ENCODE data around the gene SPARC.

Gene SPARC

DNA sequence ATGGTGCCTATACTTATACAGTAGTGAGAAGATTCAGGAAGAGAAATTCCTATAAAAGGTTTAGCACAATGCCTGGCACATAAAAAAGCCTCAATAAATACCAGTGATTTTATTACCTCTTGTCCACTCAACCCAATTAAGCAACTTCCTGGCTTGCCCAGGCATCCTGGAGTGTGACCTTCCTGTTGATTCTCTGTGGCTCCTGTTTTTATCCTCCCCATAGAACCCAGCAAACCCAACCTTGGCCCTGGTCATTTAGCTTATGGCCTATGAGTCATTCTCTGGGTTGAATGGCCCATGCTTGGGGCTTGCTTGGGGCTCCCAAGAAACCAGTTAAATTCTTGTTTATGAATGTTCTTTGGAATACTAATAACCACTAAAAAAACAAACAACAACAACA lies 21.4 kb upstream of the SPARC start:
- H4K8ac ChIP-seq (ENCODE audit: low read depth, low read length) = no peak overlapping the region
- no peak overlapping the region for H3K4ac ChIP-seq (ENCODE audit: low read depth, low read length)
- no peak overlapping the region for H3K4me3 ChIP-seq (ENCODE audit: low read depth, low read length)
- peaks cover 2% of the 10 kb centered on the region for H3K9me3 ChIP-seq (ENCODE audit: insufficient read depth, low read depth, low read length)
- H3K27me3 ChIP-seq (ENCODE audit: insufficient read depth, low read length) = no peaks in the 10 kb centered on the region
- H4K91ac ChIP-seq (ENCODE audit: low read depth, low read length) = no peak overlapping the region
- no peak overlapping the region for H3K14ac ChIP-seq (ENCODE audit: low read length)
- H3K4me2 ChIP-seq (ENCODE audit: low read length) = no peak overlapping the region
- H2BK12ac ChIP-seq (ENCODE audit: low read length) = no peak overlapping the region
- no peaks in the 10 kb centered on the region for H3K79me1 ChIP-seq (ENCODE audit: low read length)
- H2AFZ ChIP-seq (ENCODE audit: insufficient read depth, low read length, poor library complexity) = no peak overlapping the region
- H3K23ac ChIP-seq (ENCODE audit: low read length) = no peak overlapping the region
- DNase-seq = no peak
- no peak overlapping the region for H4K12ac ChIP-seq (ENCODE audit: low read depth, low read length)
- H2BK5ac ChIP-seq (ENCODE audit: low read depth, low read length, poor library complexity) = no peak overlapping the region
- H3K9ac ChIP-seq (ENCODE audit: low read length) = no peak overlapping the region
- H3K79me2 ChIP-seq (ENCODE audit: control insufficient read depth, insufficient read depth, low read length, poor library complexity) = no peaks in the 10 kb centered on the region
- no peak overlapping the region for H3K18ac ChIP-seq (ENCODE audit: low read length)
- no peaks in the 10 kb centered on the region for H3K36me3 ChIP-seq (ENCODE audit: control insufficient read depth in 1 of 2, insufficient read depth in 2 of 2, low read length in 2 of 2)
- no peak overlapping the region for H2AK5ac ChIP-seq (ENCODE audit: low read length)
- peaks cover 0 to 3% of the 10 kb centered on the region in 2 experiments for H3K4me1 ChIP-seq (ENCODE audit: control insufficient read depth in 1 of 2, insufficient read depth in 2 of 2, low read length in 2 of 2)
- no peak overlapping the region for H3K27ac ChIP-seq (ENCODE audit: low read depth, low read length)
- no peak overlapping the region for H2BK120ac ChIP-seq (ENCODE audit: insufficient read depth, low read length, poor library complexity)

GRCh38 chr5:151707567-151707966 lies 20.9 kb upstream of the SPARC start:
- WGBS (ENCODE audit: extremely low coverage, insufficient coverage, insufficient read length) = no CpG with 5 or more reads among the region's 2 CpGs
- H3K79me1 ChIP-seq (ENCODE audit: low read length) = no peaks in the 10 kb centered on the region

DNA sequence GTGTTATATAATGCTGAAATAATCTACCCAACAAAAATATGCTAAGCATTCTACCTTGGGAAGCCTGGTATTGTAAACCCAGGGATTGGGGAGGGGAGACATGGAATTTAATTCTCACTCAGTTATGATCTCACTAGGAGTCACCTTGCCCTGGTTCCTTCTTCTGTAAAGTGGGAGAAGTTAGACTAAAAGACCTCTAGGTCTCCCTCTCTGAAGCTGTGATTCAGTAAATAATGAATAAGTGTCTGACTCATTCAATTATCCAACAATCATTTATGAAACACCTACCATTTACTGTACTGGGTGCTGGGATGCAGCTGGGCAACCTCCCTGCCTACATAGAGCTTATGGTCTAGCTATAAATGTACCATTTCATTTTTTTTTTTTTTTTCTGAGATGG lies 20.2 kb upstream of the SPARC start:
- H2AK5ac ChIP-seq (ENCODE audit: low read length) = no peak overlapping the region
- no peaks in the 10 kb centered on the region for H3K27me3 ChIP-seq (ENCODE audit: insufficient read depth, low read length)
- H3K4me3 ChIP-seq (ENCODE audit: low read depth, low read length) = no peak overlapping the region
- H4K8ac ChIP-seq (ENCODE audit: low read depth, low read length) = no peak overlapping the region
- no peak overlapping the region for H2AFZ ChIP-seq (ENCODE audit: insufficient read depth, low read length, poor library complexity)
- H4K12ac ChIP-seq (ENCODE audit: low read depth, low read length) = no peak overlapping the region
- no peak overlapping the region for H3K9ac ChIP-seq (ENCODE audit: low read length)
- no peaks in the 10 kb centered on the region for H3K79me2 ChIP-seq (ENCODE audit: control insufficient read depth, insufficient read depth, low read length, poor library complexity)
- H4K91ac ChIP-seq (ENCODE audit: low read depth, low read length) = no peak overlapping the region
- H2BK12ac ChIP-seq (ENCODE audit: low read length) = no peak overlapping the region
- no peak for DNase-seq
- no peak overlapping the region for H3K23ac ChIP-seq (ENCODE audit: low read length)
- H3K4me1 ChIP-seq (ENCODE audit: control insufficient read depth in 1 of 2, insufficient read depth in 2 of 2, low read length in 2 of 2) = peaks cover 0 to 3% of the 10 kb centered on the region in 2 experiments
- H3K36me3 ChIP-seq (ENCODE audit: control insufficient read depth in 1 of 2, insufficient read depth in 2 of 2, low read length in 2 of 2) = no peaks in the 10 kb centered on the region
- no peak overlapping the region for H3K4ac ChIP-seq (ENCODE audit: low read depth, low read length)
- peaks cover 3% of the 10 kb centered on the region for H3K79me1 ChIP-seq (ENCODE audit: low read length)
- H3K4me2 ChIP-seq (ENCODE audit: low read length) = no peak overlapping the region
- no peak overlapping the region for H3K18ac ChIP-seq (ENCODE audit: low read length)
- H3K9me3 ChIP-seq (ENCODE audit: insufficient read depth, low read depth, low read length) = peaks cover 2% of the 10 kb centered on the region
- H2BK5ac ChIP-seq (ENCODE audit: low read depth, low read length, poor library complexity) = no peak overlapping the region
- no peak overlapping the region for H3K27ac ChIP-seq (ENCODE audit: low read depth, low read length)
- no peak overlapping the region for H3K14ac ChIP-seq (ENCODE audit: low read length)
- no peak overlapping the region for H2BK120ac ChIP-seq (ENCODE audit: insufficient read depth, low read length, poor library complexity)

More at GRCh38 chr5:151707567-151707966, 20.9 kb upstream of the SPARC start:
- Histone ChIP-seq H4K91ac (ENCODE audit: low read depth, low read length) (no peak overlapping the region), H3K27ac (ENCODE audit: low read depth, low read length) (no peak overlapping the region), H4K12ac (ENCODE audit: low read depth, low read length) (no peak overlapping the region), H3K4me1 (ENCODE audit: control insufficient read depth in 1 of 2, insufficient read depth in 2 of 2, low read length in 2 of 2) (peaks cover 0 to 3% of the 10 kb centered on the region in 2 experiments), H3K14ac (ENCODE audit: low read length) (no peak overlapping the region), H2BK5ac (ENCODE audit: low read depth, low read length, poor library complexity) (no peak overlapping the region), H3K4ac (ENCODE audit: low read depth, low read length) (no peak overlapping the region), H3K79me2 (ENCODE audit: control insufficient read depth, insufficient read depth, low read length, poor library complexity) (no peaks in the 10 kb centered on the region), H3K4me2 (ENCODE audit: low read length) (no peak overlapping the region), H3K18ac (ENCODE audit: low read length) (no peak overlapping the region), H4K8ac (ENCODE audit: low read depth, low read length) (no peak overlapping the region), H3K9me3 (ENCODE audit: insufficient read depth, low read depth, low read length) (peaks cover 2% of the 10 kb centered on the region), H3K36me3 (ENCODE audit: control insufficient read depth in 1 of 2, insufficient read depth in 2 of 2, low read length in 2 of 2) (no peaks in the 10 kb centered on the region), H3K23ac (ENCODE audit: low read length) (no peak overlapping the region), H3K4me3 (ENCODE audit: low read depth, low read length) (peak overlapping the region; percentile 50), H2BK12ac (ENCODE audit: low read length) (no peak overlapping the region), H2AK5ac (ENCODE audit: low read length) (no peak overlapping the region), H2BK120ac (ENCODE audit: insufficient read depth, low read length, poor library complexity) (no peak overlapping the region), H3K9ac (ENCODE audit: low read length) (no peak overlapping the region), H2AFZ (ENCODE audit: insufficient read depth, low read length, poor library complexity) (no peak overlapping the region), H3K27me3 (ENCODE audit: insufficient read depth, low read length) (no peaks in the 10 kb centered on the region)
- DNase-seq = peak in 1 of 2 donors; percentile 28

GRCh38 chr5:151703780-151704179 lies 17.1 kb upstream of the SPARC start:
- Histone ChIP-seq H3K23ac (ENCODE audit: low read length) (no peak overlapping the region), H2BK12ac (ENCODE audit: low read length) (no peak overlapping the region), H2AK5ac (ENCODE audit: low read length) (no peak overlapping the region), H3K27ac (ENCODE audit: low read depth, low read length) (no peak overlapping the region), H3K9ac (ENCODE audit: low read length) (no peak overlapping the region), H3K36me3 (ENCODE audit: control insufficient read depth in 1 of 2, insufficient read depth in 2 of 2, low read length in 2 of 2) (no peaks in the 10 kb centered on the region), H3K79me2 (ENCODE audit: control insufficient read depth, insufficient read depth, low read length, poor library complexity) (peaks cover 4% of the 10 kb centered on the region), H2BK120ac (ENCODE audit: insufficient read depth, low read length, poor library complexity) (no peak overlapping the region), H4K8ac (ENCODE audit: low read depth, low read length) (no peak overlapping the region), H3K4me1 (ENCODE audit: control insufficient read depth in 1 of 2, insufficient read depth in 2 of 2, low read length in 2 of 2) (peaks cover 12 to 13% of the 10 kb centered on the region in 2 experiments), H3K9me3 (ENCODE audit: insufficient read depth, low read depth, low read length) (peaks cover 2% of the 10 kb centered on the region), H4K12ac (ENCODE audit: low read depth, low read length) (no peak overlapping the region), H3K4me2 (ENCODE audit: low read length) (no peak overlapping the region), H2AFZ (ENCODE audit: insufficient read depth, low read length, poor library complexity) (no peak overlapping the region), H3K18ac (ENCODE audit: low read length) (no peak overlapping the region), H3K27me3 (ENCODE audit: insufficient read depth, low read length) (no peaks in the 10 kb centered on the region), H3K79me1 (ENCODE audit: low read length) (peaks cover 17% of the 10 kb centered on the region), H3K4ac (ENCODE audit: low read depth, low read length) (no peak overlapping the region), H3K14ac (ENCODE audit: low read length) (no peak overlapping the region), H3K4me3 (ENCODE audit: low read depth, low read length) (no peak overlapping the region), H2BK5ac (ENCODE audit: low read depth, low read length, poor library complexity) (no peak overlapping the region), H4K91ac (ENCODE audit: low read depth, low read length) (no peak overlapping the region)
- DNase-seq = no peak
- WGBS (ENCODE audit: extremely low coverage, insufficient coverage, insufficient read length) = no CpG with 5 or more reads among the region's 1 CpG

Data from trophoblast cell (in vitro differentiated cells and primary cell).